T-helper 17 cell (primary cell): ENCODE results near the gene AOC3. TPM values are rescaled to one million over a fixed set of nuclear protein-coding genes. Genes with fewer than 3 reads are reported as not detected.
A peak's percentile ranks its signal among the peaks of the same experiment; 100 is the strongest.
"Not testable (repeated sequence)": the region's sequence is repeated elsewhere in the genome, so short reads cannot be mapped to it uniquely, and the experiment has no call there.

Experiments used
- ATAC-seq: fragments of 150-1000 bp; cut with Tn5 transposase; 2 replicates; pipeline ENCODE4 v1.10.0; 2021; ENCODE audit warnings: mild to moderate bottlenecking, moderate library complexity
- DNase-seq, 3 donors: peaks; one replicate each; pipeline versions ENCODE4 v3.0.0 to v3.0.0-alpha.2; 2020 to 2021
- H3K9me3 ChIP-seq: one replicate; pipeline ENCODE4 v1.7.0; 2013; ENCODE audit warnings: low read length, mild to moderate bottlenecking; ENCODE audit not compliant: control insufficient read depth, poor library complexity, severe bottlenecking
- H3K27ac Mint-ChIP-seq: one replicate; pipeline ENCODE4 v1.8.0; 2022; ENCODE audit warnings: mild to moderate bottlenecking, moderate library complexity, mixed read lengths
- H3K27me3 Mint-ChIP-seq: one replicate; pipeline ENCODE4 v1.8.0; 2022; ENCODE audit warnings: mixed read lengths
- H3K36me3 Mint-ChIP-seq: one replicate; pipeline ENCODE4 v1.8.0; 2022; ENCODE audit warnings: low read depth, mixed read lengths
- H3K4me1 Mint-ChIP-seq: one replicate; pipeline ENCODE4 v1.8.0; 2022; ENCODE audit warnings: mild to moderate bottlenecking, mixed read lengths
- H3K4me3 Mint-ChIP-seq: one replicate; pipeline ENCODE4 v1.8.0; 2022; ENCODE audit warnings: mild to moderate bottlenecking, moderate library complexity, mixed read lengths
- total RNA-seq, 4 donors: library from RNA in 2 of 4; stranded (reverse) in 2 of 4; gene quantifications; one replicate each; pipeline ENCODE4 v1.2.3 and lab custom pipeline; 2022 to 2026

AOC3 gene
- total RNA-seq, 2 donors from 2014 or later: 1.0 to 1.1 TPM

DNA sequence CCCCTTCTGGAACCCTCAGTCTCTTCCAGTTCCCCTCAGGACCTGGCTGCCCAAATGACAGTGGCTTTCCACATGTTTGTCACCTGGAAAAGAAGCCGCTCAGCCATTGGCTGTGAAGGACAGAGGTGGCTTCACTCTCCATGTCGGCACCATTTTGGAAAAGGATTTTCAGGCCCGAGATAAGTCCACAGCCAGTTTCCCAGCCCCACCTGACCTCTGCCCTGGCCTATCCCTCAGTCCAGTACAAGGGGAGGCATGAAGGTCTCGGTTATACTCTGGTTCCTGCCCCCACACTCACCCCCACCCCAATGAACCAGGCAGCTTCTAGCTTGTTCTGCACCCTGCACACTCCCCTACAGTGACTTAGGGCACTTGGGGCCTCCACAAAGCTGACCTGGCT lies 15.2 kb downstream of the AOC3 start:
- Mint-ChIP-seq H3K27ac (no peak overlapping the region), H3K4me3 (no peak overlapping the region), H3K36me3 (peaks cover 5% of the 10 kb centered on the region), H3K27me3 (peaks cover 31% of the 10 kb centered on the region), H3K4me1 (peaks cover 6% of the 10 kb centered on the region)
- H3K9me3 ChIP-seq: no peaks in the 10 kb centered on the region
- DNase-seq (no peak), ATAC-seq (no peak)

DNA sequence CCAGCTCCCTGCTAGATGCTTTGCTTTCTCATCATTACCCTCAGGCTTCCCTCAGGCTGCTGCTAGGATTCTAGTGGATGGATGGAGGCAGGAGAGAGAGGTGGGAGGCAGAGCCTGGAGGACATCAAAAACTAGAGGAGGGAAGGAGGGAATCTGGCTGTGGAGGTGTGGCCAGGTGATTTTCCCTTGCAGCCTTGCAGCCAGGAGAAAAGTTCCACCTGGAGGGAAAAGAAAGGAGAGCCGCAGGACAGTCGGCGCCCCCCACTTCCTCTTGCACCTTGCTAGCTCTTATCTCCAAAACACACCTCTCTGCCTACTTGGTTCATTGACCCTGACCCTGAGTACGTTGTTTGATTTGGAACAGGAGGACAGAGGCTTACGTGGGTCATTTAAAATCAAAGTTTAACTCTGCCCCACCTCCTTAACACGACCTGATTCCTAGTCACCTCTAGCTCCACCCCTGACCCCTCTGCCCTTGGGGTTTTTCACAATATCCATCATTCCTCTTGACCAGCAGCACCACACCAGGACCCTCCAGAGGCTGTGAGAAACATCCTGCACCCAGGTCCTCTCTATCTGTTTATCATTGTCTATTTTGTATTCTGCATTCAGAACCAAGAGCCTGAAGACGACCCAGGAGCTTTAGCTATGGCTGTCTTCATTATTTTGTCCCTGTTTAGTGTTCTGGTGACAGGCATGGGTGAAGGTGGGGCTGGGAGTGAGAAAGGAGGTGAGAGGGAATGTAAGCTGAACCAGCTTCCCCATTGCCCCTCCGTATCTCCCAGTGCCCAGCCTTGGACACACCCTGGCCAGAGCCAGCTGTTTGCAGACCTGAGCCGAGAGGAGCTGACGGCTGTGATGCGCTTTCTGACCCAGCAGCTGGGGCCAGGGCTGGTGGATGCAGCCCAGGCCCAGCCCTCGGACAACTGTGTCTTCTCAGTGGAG lies 15.9 kb downstream of the AOC3 start:
- H3K9me3 ChIP-seq: no peaks in the 10 kb centered on the region
- no peak for DNase-seq
- Mint-ChIP-seq H3K27ac (no peak overlapping the region), H3K4me1 (peaks cover 6% of the 10 kb centered on the region), H3K4me3 (no peak overlapping the region), H3K27me3 (peaks cover 31% of the 10 kb centered on the region), H3K36me3 (peaks cover 5% of the 10 kb centered on the region)
- ATAC-seq: no peak

DNA sequence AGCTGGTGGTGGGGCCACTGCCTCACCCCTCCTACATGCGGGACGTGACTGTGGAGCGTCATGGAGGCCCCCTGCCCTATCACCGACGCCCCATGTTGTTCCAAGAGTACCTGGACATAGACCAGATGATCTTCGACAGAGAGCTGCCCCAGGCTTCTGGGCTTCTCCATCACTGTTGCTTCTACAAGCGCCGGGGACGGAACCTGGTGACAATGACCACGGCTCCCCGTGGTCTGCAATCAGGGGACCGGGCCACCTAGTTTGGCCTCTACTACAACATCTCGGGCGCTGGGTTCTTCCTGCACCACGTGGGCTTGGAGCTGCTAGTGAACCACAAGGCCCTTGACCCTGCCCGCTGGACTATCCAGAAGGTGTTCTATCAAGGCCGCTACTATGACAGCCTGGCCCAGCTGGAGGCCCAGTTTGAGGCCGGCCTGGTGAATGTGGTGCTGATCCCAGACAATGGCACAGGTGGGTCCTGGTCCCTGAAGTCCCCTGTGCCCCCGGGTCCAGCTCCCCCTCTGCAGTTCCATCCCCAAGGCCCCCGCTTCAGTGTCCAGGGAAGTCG lies 16.8 kb downstream of the AOC3 start:
- not testable (repeated sequence) for H3K4me3 Mint-ChIP-seq, H3K4me1 Mint-ChIP-seq, H3K9me3 ChIP-seq, H3K36me3 Mint-ChIP-seq, H3K27ac Mint-ChIP-seq, ATAC-seq, DNase-seq
- peaks cover 36% of the 10 kb centered on the region for H3K27me3 Mint-ChIP-seq

DNA sequence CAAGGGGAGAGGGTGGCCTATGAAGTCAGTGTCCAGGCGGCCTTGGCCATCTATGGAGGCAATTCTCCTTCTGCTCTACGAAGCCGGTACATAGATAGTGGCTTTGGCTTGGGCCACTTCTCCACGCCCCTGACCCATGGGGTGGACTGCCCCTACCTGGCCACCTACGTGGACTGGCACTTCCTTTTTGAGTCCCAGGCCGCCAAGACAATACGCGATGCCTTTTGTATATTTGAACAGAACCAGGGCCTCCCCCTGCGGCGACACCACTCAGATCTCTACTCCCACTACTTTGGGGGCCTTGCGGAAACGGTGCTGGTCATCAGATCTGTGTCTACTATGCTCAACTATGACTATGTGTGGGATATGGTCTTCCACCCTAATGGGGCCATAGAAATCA lies 17.3 kb downstream of the AOC3 start:
- H3K27ac Mint-ChIP-seq: no peak overlapping the region
- no peak overlapping the region for H3K4me3 Mint-ChIP-seq
- DNase-seq (no peak), ATAC-seq (no peak)
- no peaks in the 10 kb centered on the region for H3K9me3 ChIP-seq
- H3K36me3 Mint-ChIP-seq: peaks cover 5% of the 10 kb centered on the region
- peaks cover 6% of the 10 kb centered on the region for H3K4me1 Mint-ChIP-seq
- peaks cover 42% of the 10 kb centered on the region for H3K27me3 Mint-ChIP-seq

DNA sequence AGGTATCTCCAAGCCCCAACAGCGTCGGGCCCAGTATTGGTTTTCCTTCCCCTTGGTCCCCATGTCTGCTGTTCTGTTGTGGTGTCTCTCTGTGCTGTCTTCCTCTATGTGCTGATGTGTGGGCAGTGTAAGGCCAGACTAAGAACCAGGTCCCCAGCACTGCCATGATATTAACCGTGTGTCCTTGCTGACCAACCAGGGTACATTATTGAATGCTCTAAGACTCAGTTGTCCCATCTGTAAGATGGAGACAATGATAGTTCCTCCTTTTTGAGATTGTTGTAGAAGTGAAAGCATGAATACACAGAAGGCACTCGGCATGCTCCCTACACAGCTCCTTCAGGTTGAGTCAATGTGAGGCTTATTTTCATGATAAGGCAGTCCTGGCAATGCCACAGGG lies 20.6 kb downstream of the AOC3 start:
- H3K4me1 Mint-ChIP-seq: no peaks in the 10 kb centered on the region
- H3K27ac Mint-ChIP-seq: no peak overlapping the region
- no peak overlapping the region for H3K4me3 Mint-ChIP-seq
- H3K9me3 ChIP-seq: no peaks in the 10 kb centered on the region
- ATAC-seq (no peak), DNase-seq (no peak)
- H3K27me3 Mint-ChIP-seq: peaks cover 36% of the 10 kb centered on the region
- no peaks in the 10 kb centered on the region for H3K36me3 Mint-ChIP-seq

DNA sequence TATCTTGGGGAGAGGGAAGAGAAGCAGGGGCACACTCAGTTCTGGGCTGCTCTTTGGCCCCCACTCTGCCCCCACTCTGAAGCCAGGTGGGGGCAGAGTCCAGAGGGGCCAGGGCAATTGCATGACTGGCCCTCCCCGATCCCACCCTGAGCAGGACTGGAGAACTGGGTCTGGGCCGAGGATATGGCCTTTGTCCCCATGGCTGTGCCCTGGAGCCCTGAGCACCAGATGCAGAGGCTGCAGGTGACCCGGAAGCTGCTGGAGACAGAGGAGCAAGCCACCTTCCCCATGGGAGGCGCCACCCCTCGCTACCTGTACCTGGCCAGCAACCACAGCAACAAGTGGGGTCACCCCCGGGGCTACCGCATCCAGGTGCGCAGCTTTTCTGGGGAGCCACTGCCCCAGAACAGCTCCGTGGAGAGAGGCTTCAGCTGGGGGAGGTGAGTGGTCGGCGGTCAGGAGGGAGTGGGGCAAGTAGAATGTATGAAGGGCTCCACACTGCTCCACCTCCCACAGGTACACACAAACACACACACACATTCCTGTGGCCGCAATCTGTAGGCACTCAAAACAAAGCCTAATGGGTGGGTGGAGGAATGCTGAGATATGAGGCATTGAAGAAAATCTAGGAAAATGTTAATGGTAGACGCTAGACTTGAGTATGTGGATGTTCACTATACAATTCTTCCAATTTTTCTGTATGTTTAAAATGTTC lies 21.4 kb downstream of the AOC3 start:
- Mint-ChIP-seq H3K27ac (no peak overlapping the region), H3K4me1 (no peaks in the 10 kb centered on the region), H3K27me3 (peaks cover 35% of the 10 kb centered on the region), H3K36me3 (peaks cover 4% of the 10 kb centered on the region), H3K4me3 (peak overlapping the region; percentile 46)
- no peak for DNase-seq
- ATAC-seq: no peak
- H3K9me3 ChIP-seq: no peaks in the 10 kb centered on the region

DNA sequence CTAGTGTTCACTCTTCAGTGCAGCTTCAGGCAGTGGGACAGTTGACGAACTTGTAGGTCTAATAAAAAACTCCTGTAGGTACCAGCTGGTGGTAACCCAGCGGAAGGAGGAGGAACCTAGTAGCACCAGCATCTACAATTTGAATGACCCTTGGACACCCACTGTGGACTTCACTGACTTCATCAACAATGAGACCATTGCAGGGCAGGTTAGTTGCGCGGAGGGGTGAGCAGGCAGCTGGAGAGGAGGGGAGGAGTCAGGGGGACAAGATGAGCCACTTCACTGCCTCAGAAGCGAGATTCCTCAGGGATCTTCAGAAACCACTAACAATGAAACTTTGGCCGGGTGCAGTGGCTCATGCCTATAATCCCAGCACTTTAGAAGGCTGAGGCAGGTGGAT lies 22.3 kb downstream of the AOC3 start:
- peaks cover 4% of the 10 kb centered on the region for H3K36me3 Mint-ChIP-seq
- no peaks in the 10 kb centered on the region for H3K4me1 Mint-ChIP-seq
- no peak overlapping the region for H3K4me3 Mint-ChIP-seq
- peaks cover 42% of the 10 kb centered on the region for H3K27me3 Mint-ChIP-seq
- no peak for ATAC-seq
- DNase-seq: no peak
- no peak overlapping the region for H3K27ac Mint-ChIP-seq
- H3K9me3 ChIP-seq: no peaks in the 10 kb centered on the region

DNA sequence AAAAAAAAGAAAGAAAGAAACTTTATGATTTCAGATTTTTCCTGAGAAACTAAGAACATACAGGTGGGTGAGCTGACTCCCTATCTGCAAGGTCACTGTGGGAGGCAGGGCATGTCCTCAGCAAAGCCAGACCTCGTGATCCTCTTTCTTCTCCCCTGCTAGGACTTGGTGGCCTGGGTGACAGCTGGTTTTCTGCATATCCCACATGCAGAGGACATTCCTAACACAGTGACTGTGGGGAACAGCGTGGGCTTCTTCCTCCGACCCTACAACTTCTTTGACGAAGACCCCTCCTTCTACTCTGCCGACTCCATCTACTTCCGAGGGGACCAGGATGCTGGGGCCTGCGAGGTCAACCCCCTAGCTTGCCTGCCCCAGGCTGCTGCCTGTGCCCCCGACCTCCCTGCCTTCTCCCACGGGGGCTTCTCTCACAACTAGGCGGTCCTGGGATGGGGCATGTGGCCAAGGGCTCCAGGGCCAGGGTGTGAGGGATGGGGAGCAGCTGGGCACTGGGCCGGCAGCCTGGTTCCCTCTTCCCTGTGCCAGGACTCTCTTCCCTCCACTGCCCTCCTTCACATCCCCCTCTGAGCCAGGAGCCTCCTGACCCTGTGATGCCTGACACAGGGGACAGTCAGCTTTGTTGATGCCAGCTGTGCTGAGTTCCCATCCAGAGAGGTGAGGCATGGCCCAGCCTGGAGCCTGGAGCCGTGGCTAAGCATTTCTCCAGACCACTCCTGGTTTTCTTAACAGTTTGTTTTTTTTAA lies 23.1 kb downstream of the AOC3 start:
- not testable (repeated sequence) for H3K36me3 Mint-ChIP-seq, H3K4me1 Mint-ChIP-seq, H3K27ac Mint-ChIP-seq, DNase-seq, H3K4me3 Mint-ChIP-seq, H3K9me3 ChIP-seq, ATAC-seq
- peaks cover 49% of the 10 kb centered on the region for H3K27me3 Mint-ChIP-seq

DNA sequence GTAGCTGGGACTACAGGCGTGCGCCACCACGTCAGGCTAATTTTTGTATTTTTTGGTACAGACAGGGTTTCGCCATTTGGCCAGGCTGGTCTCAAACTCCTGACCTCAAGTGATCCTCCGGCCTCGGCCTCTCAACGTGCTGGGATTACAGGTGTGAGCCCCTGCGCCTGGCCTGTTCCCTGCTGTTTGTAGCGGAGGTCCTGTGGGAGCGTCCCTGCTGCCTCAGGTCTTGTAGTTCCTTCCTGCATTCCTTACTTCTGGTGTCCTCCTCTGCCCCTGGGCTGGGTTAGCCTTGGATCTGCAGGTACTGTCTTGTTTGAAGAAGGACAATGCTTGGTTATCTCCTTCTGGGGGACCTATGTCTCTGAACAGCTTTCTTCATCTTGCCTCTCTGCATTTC lies 26.0 kb downstream of the AOC3 start:
- H3K9me3 ChIP-seq: no peaks in the 10 kb centered on the region
- H3K27ac Mint-ChIP-seq: no peak overlapping the region
- no peaks in the 10 kb centered on the region for H3K4me1 Mint-ChIP-seq
- DNase-seq: no peak
- peaks cover 51% of the 10 kb centered on the region for H3K27me3 Mint-ChIP-seq
- ATAC-seq: no peak
- H3K4me3 Mint-ChIP-seq: no peak overlapping the region
- peaks cover 4% of the 10 kb centered on the region for H3K36me3 Mint-ChIP-seq

DNA sequence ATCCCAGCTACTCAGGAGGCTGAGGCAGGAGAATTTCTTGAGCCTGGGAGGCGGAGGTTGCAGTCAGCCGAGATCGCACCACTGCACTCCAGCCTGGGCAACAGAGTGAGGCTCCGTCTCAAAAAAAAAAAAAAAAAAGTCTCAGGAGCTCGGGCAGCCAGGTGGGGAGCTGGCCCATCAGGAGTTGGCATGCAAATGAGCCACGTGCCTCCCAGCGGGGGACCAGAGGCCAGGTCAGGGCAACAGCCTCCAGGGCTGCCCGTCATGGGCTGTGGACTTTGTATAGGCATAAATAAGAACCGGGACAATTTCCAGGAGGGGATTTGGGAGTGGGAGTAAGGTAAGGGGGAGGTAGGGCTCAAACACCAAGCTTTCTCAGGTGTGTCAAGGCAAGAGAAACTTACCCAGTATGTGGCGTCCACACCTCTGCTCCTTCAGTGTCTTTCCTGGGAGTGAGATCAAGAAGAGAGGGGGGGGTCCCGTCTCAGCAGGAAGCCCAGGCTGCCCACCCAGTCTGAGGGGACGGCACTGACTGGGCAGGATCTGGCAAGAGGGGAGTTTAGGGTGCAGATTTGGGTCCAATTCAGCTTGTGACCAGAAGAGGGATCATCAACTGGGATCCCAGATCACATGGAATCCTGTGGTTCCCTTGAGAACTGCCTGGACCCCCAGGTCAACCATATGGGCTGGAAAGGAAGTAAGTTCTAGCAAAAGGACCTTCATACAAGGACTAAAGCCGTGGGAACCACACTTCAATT lies 27.3 kb downstream of the AOC3 start:
- peaks cover 4% of the 10 kb centered on the region for H3K36me3 Mint-ChIP-seq
- DNase-seq: no peak
- H3K27ac Mint-ChIP-seq: peak overlapping the region; percentile 21
- no peaks in the 10 kb centered on the region for H3K4me1 Mint-ChIP-seq
- peaks cover 41% of the 10 kb centered on the region for H3K27me3 Mint-ChIP-seq
- no peak overlapping the region for H3K4me3 Mint-ChIP-seq
- no peak for ATAC-seq
- no peaks in the 10 kb centered on the region for H3K9me3 ChIP-seq

DNA sequence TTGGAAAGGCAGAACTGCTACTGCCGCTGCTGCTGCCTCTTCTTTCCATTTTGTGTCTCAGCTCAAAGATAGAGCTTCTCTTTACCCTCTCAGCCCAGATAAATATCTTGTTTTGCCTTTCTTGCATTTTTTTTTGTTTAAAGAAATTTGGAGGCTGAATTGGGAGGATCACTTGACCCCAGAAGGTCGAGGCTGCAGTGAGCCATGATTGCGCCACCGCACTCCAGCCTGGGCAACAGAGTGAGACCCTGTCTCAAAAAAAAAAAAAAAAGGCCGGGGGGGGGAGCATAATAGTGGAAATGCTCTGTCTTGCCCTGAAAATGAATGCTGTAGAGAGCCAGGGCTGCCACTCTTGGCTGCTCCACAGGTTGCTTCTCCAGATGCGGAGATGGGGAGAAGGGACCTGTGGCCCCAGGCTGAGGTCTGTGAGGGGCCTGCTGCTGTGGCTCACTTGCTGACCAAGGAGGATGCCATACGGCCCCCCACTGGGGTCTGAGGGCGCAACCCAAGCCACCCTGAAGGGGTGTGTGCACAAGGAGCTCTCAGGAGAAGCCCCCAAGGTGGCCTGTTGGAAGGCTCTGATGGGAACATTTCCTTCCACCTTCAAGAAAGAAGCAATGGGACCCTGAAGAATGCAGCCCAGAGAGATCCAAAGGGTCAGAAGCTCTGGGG lies 28.1 kb downstream of the AOC3 start:
- peaks cover 4% of the 10 kb centered on the region for H3K36me3 Mint-ChIP-seq
- no peak overlapping the region for H3K27ac Mint-ChIP-seq
- H3K4me3 Mint-ChIP-seq: no peak overlapping the region
- DNase-seq (no peak), ATAC-seq (no peak)
- H3K9me3 ChIP-seq: no peaks in the 10 kb centered on the region
- H3K27me3 Mint-ChIP-seq: peaks cover 39% of the 10 kb centered on the region
- no peaks in the 10 kb centered on the region for H3K4me1 Mint-ChIP-seq

DNA sequence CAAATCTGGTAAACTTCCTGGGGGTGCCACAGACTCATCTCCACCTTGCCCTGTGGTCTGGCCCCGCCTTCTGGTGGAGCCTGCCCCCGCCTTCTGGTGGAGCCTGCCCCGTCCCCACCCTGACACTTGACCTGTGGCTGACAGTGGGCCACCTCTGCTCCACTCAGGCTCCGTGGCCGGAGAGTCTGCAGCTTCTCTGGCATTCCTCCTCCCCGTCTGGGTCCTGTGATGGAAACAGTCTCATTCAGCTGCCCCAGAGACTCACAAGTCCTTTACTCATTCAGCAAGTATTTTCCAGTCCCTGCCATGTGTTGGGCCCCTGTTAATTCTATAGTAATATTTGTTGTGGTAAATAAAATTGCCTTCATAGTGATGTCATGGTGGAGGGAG lies 28.6 kb downstream of the AOC3 start:
- Mint-ChIP-seq H3K27me3 (peaks cover 39% of the 10 kb centered on the region), H3K27ac (no peak overlapping the region)

More for the DNA sequence above, 28.6 kb downstream of the AOC3 start:
- no peaks in the 10 kb centered on the region for H3K9me3 ChIP-seq
- no peak for ATAC-seq
- DNase-seq: no peak
- Mint-ChIP-seq H3K36me3 (peaks cover 4% of the 10 kb centered on the region), H3K4me3 (no peak overlapping the region), H3K4me1 (no peaks in the 10 kb centered on the region)
